NT2/D1 (cell line): ENCODE results near the gene NKX6-2.

Experiments
- YY1 ChIP-seq: IDR thresholded peaks from 2 replicates; pipeline ENCODE4 v1.6.1; 2011; ENCODE audit not compliant: insufficient read length, insufficient read depth
- ZNF274 ChIP-seq: IDR thresholded peaks from 2 replicates; pipeline ENCODE4 v1.6.1; 2011; ENCODE audit warnings: mild to moderate bottlenecking, low read depth, low read length

GRCh38 chr10:132733926-132734325 is 52.0 kb downstream of the NKX6-2 start:
- TF ChIP-seq YY1 (no peak), ZNF274 (no peak)
